Liver (tissue), 9 donors: ENCODE measurements around the gene LARGE1. TPM values are rescaled to one million over a fixed set of nuclear protein-coding genes. Genes with fewer than 3 reads are reported as not detected.

Source experiments
- DNase-seq: peaks from one replicate; pipeline ENCODE4 v3.0.0-alpha.2; 2017; ENCODE audit warnings: low spot score
- H3K27ac ChIP-seq, 2 donors: one replicate each; pipeline ENCODE4 v1.7.0; 2013; ENCODE audit warnings: inconsistent platforms in 2 of 2, low read length in 2 of 2, control low read depth in 1 of 2, low read depth in 1 of 2, mild to moderate bottlenecking in 1 of 2
- H3K27me3 ChIP-seq, 4 donors: one replicate each; pipeline versions ENCODE4 v1.6.1 to v1.7.0; 2013; ENCODE audit warnings: low read length in 3 of 4, inconsistent platforms in 1 of 4, mild to moderate bottlenecking in 1 of 4, moderate library complexity in 1 of 4; ENCODE audit not compliant: control insufficient read depth in 4 of 4, insufficient read depth in 4 of 4
- H3K36me3 ChIP-seq, 4 donors: one replicate each; pipeline versions ENCODE4 v1.6.1 to v1.7.0; 2013; ENCODE audit warnings: low read length in 3 of 4, mild to moderate bottlenecking in 3 of 4, low read depth in 1 of 4, moderate library complexity in 1 of 4; ENCODE audit not compliant: control insufficient read depth in 4 of 4, insufficient read depth in 3 of 4
- H3K4me1 ChIP-seq, 4 donors: one replicate each; pipeline versions ENCODE4 v1.6.1 to v1.7.0; 2013; ENCODE audit warnings: low read length in 3 of 4, mild to moderate bottlenecking in 3 of 4, moderate library complexity in 1 of 4; ENCODE audit not compliant: control insufficient read depth in 4 of 4, insufficient read depth in 4 of 4
- H3K4me3 ChIP-seq, 3 donors: one replicate each; pipeline versions ENCODE4 v1.6.1 to v1.7.0; 2013; ENCODE audit warnings: low read length in 3 of 3, control low read depth in 1 of 3, low read depth in 1 of 3, mild to moderate bottlenecking in 1 of 3
- H3K9ac ChIP-seq, 2 donors: one replicate each; pipeline ENCODE4 v1.7.0; 2013; ENCODE audit warnings: low read length in 2 of 2, mild to moderate bottlenecking in 2 of 2, moderate library complexity in 2 of 2, control low read depth in 1 of 2, low read depth in 1 of 2
- H3K9me3 ChIP-seq, 4 donors: one replicate each; pipeline versions ENCODE4 v1.6.1 to v1.7.0; 2013; ENCODE audit warnings: low read length in 3 of 4; ENCODE audit not compliant: control insufficient read depth in 4 of 4
- EGR1 ChIP-seq, 2 donors: IDR thresholded peaks; 2 replicates each; pipeline ENCODE4 v1.6.1; 2016 to 2018; ENCODE audit warnings: antibody characterized with exemption in 2 of 2, low read depth in 2 of 2
- FOXA1 ChIP-seq: IDR thresholded peaks from 2 replicates; pipeline ENCODE4 v1.6.1; 2016; ENCODE audit warnings: antibody characterized with exemption
- FOXA2 ChIP-seq: IDR thresholded peaks from 2 replicates; pipeline ENCODE4 v1.6.1; 2016; ENCODE audit warnings: antibody characterized with exemption
- GABPA ChIP-seq, 2 donors: IDR thresholded peaks in 1 of 2; conservative IDR thresholded peaks in 1 of 2; 2 replicates each; pipeline ENCODE4 v1.6.1; 2016; ENCODE audit warnings: antibody characterized with exemption in 2 of 2, mild to moderate bottlenecking in 1 of 2, moderate library complexity in 1 of 2
- HNF4A ChIP-seq, 2 donors: conservative IDR thresholded peaks; 2 replicates each; pipeline ENCODE4 v1.6.1; 2016; ENCODE audit warnings: antibody characterized with exemption in 2 of 2, mild to moderate bottlenecking in 2 of 2
- HNF4G ChIP-seq: IDR thresholded peaks from 2 replicates; pipeline ENCODE4 v1.6.1; 2016; ENCODE audit warnings: antibody characterized with exemption
- JUND ChIP-seq, 2 donors: IDR thresholded peaks; 2 replicates each; pipeline ENCODE4 v1.6.1; 2016; ENCODE audit warnings: antibody characterized with exemption in 2 of 2
- NR2F2 ChIP-seq: IDR thresholded peaks from 2 replicates; pipeline ENCODE4 v1.6.1; 2016; ENCODE audit warnings: antibody characterized with exemption
- RAD21 ChIP-seq, 2 donors: IDR thresholded peaks; 2 replicates each; pipeline ENCODE4 v1.6.1; 2016; ENCODE audit warnings: antibody characterized with exemption in 2 of 2, mild to moderate bottlenecking in 2 of 2
- RXRA ChIP-seq, 2 donors: IDR thresholded peaks; 2 replicates each; pipeline ENCODE4 v1.6.1; 2017 to 2018; ENCODE audit warnings: antibody characterized with exemption in 2 of 2, mild to moderate bottlenecking in 1 of 2
- SP1 ChIP-seq: IDR thresholded peaks from 2 replicates; pipeline ENCODE4 v1.6.1; 2018; ENCODE audit warnings: antibody characterized with exemption, mild to moderate bottlenecking
- TAF1 ChIP-seq: conservative IDR thresholded peaks from 2 replicates; pipeline ENCODE4 v1.6.1; 2016; ENCODE audit warnings: antibody characterized with exemption, mild to moderate bottlenecking
- YY1 ChIP-seq: IDR thresholded peaks from 2 replicates; pipeline ENCODE4 v1.6.1; 2016; ENCODE audit warnings: antibody characterized with exemption, mild to moderate bottlenecking
- WGBS: extraction: QIAGEN DNeasy Blood & Tissue Kit; methylation state at CpG from one replicate; pipeline ENCODE4 v1.1.7; 2013; 5-methylcytosine and 5-hydroxymethylcytosine counted together
- polyA plus RNA-seq, 2 donors: library from polyadenylated mRNA; stranded (reverse) in 1 of 2; unstranded in 1 of 2; fragments of 200-250 nt in 1 of 2; fragments of >200 nt in 1 of 2; fragmentation: Nextera tagmentation in 1 of 2; extraction: Ambion mirVana in 1 of 2; gene quantifications; one replicate each; pipeline versions ENCODE4 v1.2.1 to v1.2.3, GENCODE V29; 2013 to 2015
- total RNA-seq, 2 donors: library from RNA; depleted of rRNA; stranded (reverse); fragments of >200 nt; gene quantifications; one replicate each; pipeline ENCODE4 v1.2.3, GENCODE V29; 2014
- TF ChIP-seq, protein P1 (sequence below): fragments of 150-350 bp; IDR thresholded peaks from 2 replicates; pipeline ENCODE4 v1.5.1; 2017; ENCODE audit warnings: improper control_type of control experiment, low read depth, low read length; ENCODE audit not compliant: missing input control
- TF ChIP-seq, protein P2 (sequence below): IDR thresholded peaks from 2 replicates; pipeline ENCODE4 v1.6.1; 2016; ENCODE audit warnings: antibody characterized with exemption
- TF ChIP-seq, protein P3 (sequence below): IDR thresholded peaks from 2 replicates; pipeline ENCODE4 v1.6.1; 2016; ENCODE audit warnings: antibody characterized with exemption
- TF ChIP-seq, protein P4 (sequence below): IDR thresholded peaks from 2 replicates; pipeline ENCODE4 v1.6.1; 2016; ENCODE audit warnings: antibody characterized with exemption, mild to moderate bottlenecking
- TF ChIP-seq, protein P5 (sequence below): IDR thresholded peaks from 2 replicates; pipeline ENCODE4 v1.6.1; 2016; ENCODE audit warnings: antibody characterized with exemption
- donor health status: healthy.
- donor health status: healthy.
- donor health status: healthy.
- donor health status: healthy.
- donor health status: healthy.

Gene LARGE1
- total and polyA plus RNA-seq, 4 donors, result 2.3 to 14.1 (median 5.7) TPM

DNA sequence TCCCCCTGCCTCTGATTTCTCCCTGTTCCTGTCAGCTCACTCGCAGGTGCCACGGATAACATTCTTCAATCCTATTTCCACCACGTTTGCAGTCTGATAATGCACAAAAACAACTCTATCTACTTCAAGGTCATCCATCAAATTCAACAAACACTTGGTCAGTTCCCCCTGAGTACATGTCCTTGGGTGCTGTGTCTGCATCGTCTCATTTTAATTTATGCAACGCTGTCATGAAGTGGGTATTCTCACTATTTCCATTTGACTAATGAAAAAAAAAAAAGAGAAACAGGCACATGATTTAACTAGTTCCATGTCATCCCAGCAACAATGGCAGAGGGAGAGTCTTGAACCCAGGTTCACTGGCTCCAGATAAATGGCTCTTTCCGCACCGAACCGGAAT is 262.6 kb downstream of the LARGE1 start:
- no peak overlapping the region for H3K9ac ChIP-seq
- DNase-seq, result no peak
- H3K27me3 ChIP-seq, result no peaks in the 10 kb centered on the region
- 79% methylated on average over 8 of the region's 8 CpGs for WGBS
- TF ChIP-seq HNF4A (conservative IDR thresholded peaks at IDR 0.05), result no peak
- no peaks in the 10 kb centered on the region for H3K9me3 ChIP-seq
- H3K27ac ChIP-seq, result no peak overlapping the region
- H3K4me3 ChIP-seq, result no peak overlapping the region
- peaks cover 0 to 10% (median 4%) of the 10 kb centered on the region in 4 donors for H3K4me1 ChIP-seq
- H3K36me3 ChIP-seq, result no peaks in the 10 kb centered on the region

DNA sequence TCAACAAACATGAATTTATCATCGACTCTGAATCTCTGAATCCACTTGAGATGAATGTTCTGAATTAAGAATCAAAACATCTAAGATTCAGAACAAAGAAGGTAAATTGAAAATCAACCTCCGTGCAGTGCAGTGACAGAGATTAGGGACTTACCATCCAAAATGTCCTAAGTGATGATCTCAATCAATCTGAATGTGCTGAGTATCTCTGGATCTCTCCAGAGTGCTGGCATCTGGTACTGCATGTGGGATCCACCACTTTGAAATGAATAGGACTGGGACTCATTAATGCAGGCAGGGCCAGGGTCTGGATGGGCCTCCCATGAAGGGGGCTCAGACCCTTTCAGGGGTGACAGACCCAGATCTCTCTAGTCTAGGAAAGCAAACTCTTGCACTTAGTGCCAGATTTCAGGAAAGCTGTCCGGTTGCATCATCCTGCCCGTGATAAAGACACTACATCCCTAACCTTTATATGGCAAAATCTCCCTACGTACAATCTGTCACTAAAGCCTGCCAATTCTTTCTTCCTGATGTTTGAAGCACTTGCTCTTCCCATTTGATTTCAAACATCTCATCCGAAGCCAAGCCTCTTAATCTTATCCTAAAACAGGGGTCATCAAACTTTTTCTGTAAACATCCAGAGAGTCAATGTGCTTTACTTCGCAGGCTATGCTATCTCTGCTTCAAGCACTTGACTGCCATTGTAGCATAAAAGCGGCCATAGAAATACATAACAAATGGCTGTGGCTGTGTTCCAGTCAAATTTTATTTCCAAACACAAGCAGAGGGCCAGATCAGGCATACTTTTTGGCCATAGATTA is 263.3 kb downstream of the LARGE1 start:
- TF ChIP-seq HNF4G, result no peak
- TF ChIP-seq FOXA1, result no peak
- peak; percentile 58 to 77 for TF ChIP-seq RXRA (IDR thresholded peaks at IDR 0.05)
- TF ChIP-seq JUND (IDR thresholded peaks at IDR 0.05), result no peak
- TF ChIP-seq SP1, result no peak
- TF ChIP-seq TAF1, result no peak
- TF ChIP-seq, protein P1, sequence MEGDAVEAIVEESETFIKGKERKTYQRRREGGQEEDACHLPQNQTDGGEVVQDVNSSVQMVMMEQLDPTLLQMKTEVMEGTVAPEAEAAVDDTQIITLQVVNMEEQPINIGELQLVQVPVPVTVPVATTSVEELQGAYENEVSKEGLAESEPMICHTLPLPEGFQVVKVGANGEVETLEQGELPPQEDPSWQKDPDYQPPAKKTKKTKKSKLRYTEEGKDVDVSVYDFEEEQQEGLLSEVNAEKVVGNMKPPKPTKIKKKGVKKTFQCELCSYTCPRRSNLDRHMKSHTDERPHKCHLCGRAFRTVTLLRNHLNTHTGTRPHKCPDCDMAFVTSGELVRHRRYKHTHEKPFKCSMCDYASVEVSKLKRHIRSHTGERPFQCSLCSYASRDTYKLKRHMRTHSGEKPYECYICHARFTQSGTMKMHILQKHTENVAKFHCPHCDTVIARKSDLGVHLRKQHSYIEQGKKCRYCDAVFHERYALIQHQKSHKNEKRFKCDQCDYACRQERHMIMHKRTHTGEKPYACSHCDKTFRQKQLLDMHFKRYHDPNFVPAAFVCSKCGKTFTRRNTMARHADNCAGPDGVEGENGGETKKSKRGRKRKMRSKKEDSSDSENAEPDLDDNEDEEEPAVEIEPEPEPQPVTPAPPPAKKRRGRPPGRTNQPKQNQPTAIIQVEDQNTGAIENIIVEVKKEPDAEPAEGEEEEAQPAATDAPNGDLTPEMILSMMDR, result no peak
- TF ChIP-seq, protein P2, sequence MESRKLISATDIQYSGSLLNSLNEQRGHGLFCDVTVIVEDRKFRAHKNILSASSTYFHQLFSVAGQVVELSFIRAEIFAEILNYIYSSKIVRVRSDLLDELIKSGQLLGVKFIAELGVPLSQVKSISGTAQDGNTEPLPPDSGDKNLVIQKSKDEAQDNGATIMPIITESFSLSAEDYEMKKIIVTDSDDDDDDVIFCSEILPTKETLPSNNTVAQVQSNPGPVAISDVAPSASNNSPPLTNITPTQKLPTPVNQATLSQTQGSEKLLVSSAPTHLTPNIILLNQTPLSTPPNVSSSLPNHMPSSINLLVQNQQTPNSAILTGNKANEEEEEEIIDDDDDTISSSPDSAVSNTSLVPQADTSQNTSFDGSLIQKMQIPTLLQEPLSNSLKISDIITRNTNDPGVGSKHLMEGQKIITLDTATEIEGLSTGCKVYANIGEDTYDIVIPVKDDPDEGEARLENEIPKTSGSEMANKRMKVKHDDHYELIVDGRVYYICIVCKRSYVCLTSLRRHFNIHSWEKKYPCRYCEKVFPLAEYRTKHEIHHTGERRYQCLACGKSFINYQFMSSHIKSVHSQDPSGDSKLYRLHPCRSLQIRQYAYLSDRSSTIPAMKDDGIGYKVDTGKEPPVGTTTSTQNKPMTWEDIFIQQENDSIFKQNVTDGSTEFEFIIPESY, result no peak
- no peak for TF ChIP-seq YY1
- TF ChIP-seq GABPA (IDR thresholded peaks at IDR 0.05 in 1 of 2, conservative IDR thresholded peaks at IDR 0.05 in 1 of 2), result no peak
- TF ChIP-seq, protein P3, sequence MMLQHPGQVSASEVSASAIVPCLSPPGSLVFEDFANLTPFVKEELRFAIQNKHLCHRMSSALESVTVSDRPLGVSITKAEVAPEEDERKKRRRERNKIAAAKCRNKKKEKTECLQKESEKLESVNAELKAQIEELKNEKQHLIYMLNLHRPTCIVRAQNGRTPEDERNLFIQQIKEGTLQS, result peak; percentile 32
- TF ChIP-seq HNF4A (conservative IDR thresholded peaks at IDR 0.05), result peak in 1 of 2 donors; percentile 23
- TF ChIP-seq RAD21 (IDR thresholded peaks at IDR 0.05), result no peak
- TF ChIP-seq, protein P4, sequence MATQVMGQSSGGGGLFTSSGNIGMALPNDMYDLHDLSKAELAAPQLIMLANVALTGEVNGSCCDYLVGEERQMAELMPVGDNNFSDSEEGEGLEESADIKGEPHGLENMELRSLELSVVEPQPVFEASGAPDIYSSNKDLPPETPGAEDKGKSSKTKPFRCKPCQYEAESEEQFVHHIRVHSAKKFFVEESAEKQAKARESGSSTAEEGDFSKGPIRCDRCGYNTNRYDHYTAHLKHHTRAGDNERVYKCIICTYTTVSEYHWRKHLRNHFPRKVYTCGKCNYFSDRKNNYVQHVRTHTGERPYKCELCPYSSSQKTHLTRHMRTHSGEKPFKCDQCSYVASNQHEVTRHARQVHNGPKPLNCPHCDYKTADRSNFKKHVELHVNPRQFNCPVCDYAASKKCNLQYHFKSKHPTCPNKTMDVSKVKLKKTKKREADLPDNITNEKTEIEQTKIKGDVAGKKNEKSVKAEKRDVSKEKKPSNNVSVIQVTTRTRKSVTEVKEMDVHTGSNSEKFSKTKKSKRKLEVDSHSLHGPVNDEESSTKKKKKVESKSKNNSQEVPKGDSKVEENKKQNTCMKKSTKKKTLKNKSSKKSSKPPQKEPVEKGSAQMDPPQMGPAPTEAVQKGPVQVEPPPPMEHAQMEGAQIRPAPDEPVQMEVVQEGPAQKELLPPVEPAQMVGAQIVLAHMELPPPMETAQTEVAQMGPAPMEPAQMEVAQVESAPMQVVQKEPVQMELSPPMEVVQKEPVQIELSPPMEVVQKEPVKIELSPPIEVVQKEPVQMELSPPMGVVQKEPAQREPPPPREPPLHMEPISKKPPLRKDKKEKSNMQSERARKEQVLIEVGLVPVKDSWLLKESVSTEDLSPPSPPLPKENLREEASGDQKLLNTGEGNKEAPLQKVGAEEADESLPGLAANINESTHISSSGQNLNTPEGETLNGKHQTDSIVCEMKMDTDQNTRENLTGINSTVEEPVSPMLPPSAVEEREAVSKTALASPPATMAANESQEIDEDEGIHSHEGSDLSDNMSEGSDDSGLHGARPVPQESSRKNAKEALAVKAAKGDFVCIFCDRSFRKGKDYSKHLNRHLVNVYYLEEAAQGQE, result no peak
- no peak for TF ChIP-seq EGR1 (IDR thresholded peaks at IDR 0.05; ENCODE audit: low read depth in 2 of 2)
- TF ChIP-seq NR2F2, result peak; percentile 43
- TF ChIP-seq, protein P5, sequence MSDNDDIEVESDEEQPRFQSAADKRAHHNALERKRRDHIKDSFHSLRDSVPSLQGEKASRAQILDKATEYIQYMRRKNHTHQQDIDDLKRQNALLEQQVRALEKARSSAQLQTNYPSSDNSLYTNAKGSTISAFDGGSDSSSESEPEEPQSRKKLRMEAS, result no peak
- TF ChIP-seq FOXA2, result no peak
- no peak for DNase-seq
- no peaks in the 10 kb centered on the region for H3K27me3 ChIP-seq
- peaks cover 0 to 10% (median 4%) of the 10 kb centered on the region in 4 donors for H3K4me1 ChIP-seq
- no peaks in the 10 kb centered on the region for H3K36me3 ChIP-seq
- 44% methylated on average over 8 of the region's 8 CpGs for WGBS
- H3K27ac ChIP-seq, result no peak overlapping the region
- no peak overlapping the region for H3K4me3 ChIP-seq
- H3K9ac ChIP-seq, result no peak overlapping the region
- H3K9me3 ChIP-seq, result no peaks in the 10 kb centered on the region
